PC-9 (cell line): ENCODE measurements around the gene BCAR3. TPM values are rescaled to one million over a fixed set of nuclear protein-coding genes. Genes with fewer than 3 reads are reported as not detected.
A peak's percentile ranks its signal among the peaks of the same experiment; 100 is the strongest.

Source experiments
- BruUV-seq: library from RNA; stranded (reverse); fragments of 400-500 nt; replicated peaks from 2 replicates; lab custom pipeline; 2021; lab: Mats Ljungman, UMichigan
- CTCF ChIA-PET: fragments of 300-600 bp; sonication (Branson Sonifier 250); formaldehyde crosslinking; loops from one replicate; lab custom pipeline; 2022; ENCODE audit warnings: antibody characterized with exemption; lab: Charles Lee
- POLR2A ChIA-PET: fragments of 300-600 bp; sonication (Branson Sonifier 250); formaldehyde crosslinking; loops from one replicate; lab custom pipeline; 2022; ENCODE audit warnings: antibody characterized with exemption; ENCODE audit not compliant: unreplicated experiment; lab: Charles Lee
- DNase-seq, 2 experiments: peaks; one replicate each; pipeline versions ENCODE4 v3.0.0 to v3.0.0-alpha.2; 2015 to 2022; ENCODE audit warnings: mixed read lengths in 1 of 2
- H2AFZ ChIP-seq: fragments of 200-600 bp; sonication (generic); 2 replicates; pipeline ENCODE4 v1.8.1; 2017; ENCODE audit warnings: antibody characterized with exemption
- H3F3A ChIP-seq: fragments of 200-600 bp; sonication (generic); 2 replicates; pipeline ENCODE4 v1.8.1; 2017; ENCODE audit warnings: antibody characterized with exemption, mild to moderate bottlenecking, low read depth; ENCODE audit not compliant: insufficient read depth
- H3K27ac ChIP-seq: fragments of 200-600 bp; sonication (generic); 2 replicates; pipeline ENCODE4 v1.6.1; 2016; ENCODE audit warnings: mixed run types
- H3K27me3 ChIP-seq: fragments of 200-600 bp; sonication (generic); 2 replicates; pipeline ENCODE4 v1.6.1; 2016; ENCODE audit warnings: low read depth, mixed run types; ENCODE audit not compliant: insufficient read depth
- H3K36me3 ChIP-seq: fragments of 200-600 bp; sonication (generic); 2 replicates; pipeline ENCODE4 v1.6.1; 2016; ENCODE audit warnings: low read depth, mixed run types
- H3K4me1 ChIP-seq: fragments of 200-600 bp; sonication (generic); replicated peaks from 2 replicates; pipeline ENCODE4 v1.6.1; 2016; ENCODE audit warnings: mixed run types; ENCODE audit not compliant: insufficient read depth
- H3K4me2 ChIP-seq: fragments of 200-600 bp; sonication (generic); 2 replicates; pipeline ENCODE4 v1.6.1; 2017; ENCODE audit warnings: mixed run types
- H3K4me3 ChIP-seq: fragments of 200-600 bp; sonication (generic); 2 replicates; pipeline ENCODE4 v1.6.1; 2016; ENCODE audit warnings: mixed run types
- H3K79me2 ChIP-seq: fragments of 200-600 bp; sonication (generic); 2 replicates; pipeline ENCODE4 v1.6.1; 2017; ENCODE audit warnings: low read depth, mixed run types
- H3K9me2 ChIP-seq: fragments of 200-600 bp; sonication (generic); 2 replicates; pipeline ENCODE4 v1.8.1; 2017; ENCODE audit warnings: mild to moderate bottlenecking; ENCODE audit not compliant: insufficient read depth
- H3K9me3 ChIP-seq: fragments of 200-600 bp; sonication (generic); 2 replicates; pipeline ENCODE4 v1.8.1; 2016; ENCODE audit warnings: low read depth; ENCODE audit not compliant: insufficient read depth
- H4K20me1 ChIP-seq: fragments of 200-600 bp; sonication (generic); 2 replicates; pipeline ENCODE4 v1.8.1; 2017; ENCODE audit not compliant: insufficient read depth
- EZH2 ChIP-seq: fragments of 200-600 bp; sonication (generic); IDR thresholded peaks from 2 replicates; pipeline ENCODE4 v1.8.0; 2017; ENCODE audit warnings: antibody characterized with exemption, low read depth
- intact Hi-C: fragments of 100-400 bp; cut with micrococcal nuclease; formaldehyde crosslinking; loops from one replicate; pipeline ENCODE4 v1.10.0; 2022; ENCODE audit not compliant: unreplicated experiment
- total RNA-seq: library from RNA; stranded (reverse); gene quantifications from 2 replicates; pipeline ENCODE4 v1.2.3, GENCODE V29; 2021
- TF ChIP-seq, protein P1 (sequence below): fragments of 200-600 bp; sonication (generic); conservative IDR thresholded peaks from 2 replicates; pipeline ENCODE4 v1.6.1; 2017; ENCODE audit warnings: mixed run types, antibody characterized with exemption, mild to moderate bottlenecking, moderate library complexity

BCAR3 gene
- total RNA-seq, 1 experiment from 2014 or later = 70.0 TPM

DNA sequence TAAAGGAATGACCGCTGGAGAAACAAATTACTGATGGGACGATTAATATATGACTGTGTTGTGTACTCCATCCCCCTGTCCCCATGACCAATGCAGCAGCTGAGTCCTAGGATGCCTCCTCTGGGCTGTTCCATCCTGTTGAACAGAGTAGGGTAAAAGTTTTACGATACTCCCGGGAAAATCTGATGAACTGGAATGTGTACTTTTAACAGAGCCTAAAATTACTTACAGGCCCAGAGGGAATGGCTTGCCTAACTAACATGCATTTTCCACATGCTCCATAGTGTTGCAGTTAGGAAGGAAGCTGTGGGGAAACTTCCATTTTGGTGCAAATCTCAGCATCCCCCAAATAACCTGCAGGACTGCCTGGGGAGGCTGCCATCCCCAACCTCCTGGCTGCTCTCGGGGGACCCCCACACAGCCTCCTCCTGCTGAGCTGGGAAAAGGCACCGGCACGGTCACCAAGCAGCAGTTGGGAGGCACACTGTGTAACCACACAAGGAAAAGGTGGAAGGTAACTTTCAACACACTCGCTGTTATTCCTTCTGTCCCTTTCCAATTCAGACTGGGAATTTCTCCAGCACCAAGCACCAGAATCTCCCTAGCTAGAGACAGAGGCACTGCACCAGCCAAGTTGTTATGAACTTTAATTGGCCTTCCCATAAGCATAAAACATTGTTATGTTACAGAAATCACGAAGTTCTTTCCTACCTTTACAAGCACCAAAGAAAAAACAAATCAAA lies 97.2 kb downstream of the BCAR3 start:
- no peak overlapping the region for H2AFZ ChIP-seq
- intact Hi-C loops = loop anchor here (1.0 to 5.0 kb wide), 6 partner anchors 31 to 262 kb away; partner anchors contain the start of genes BCAR3 and FNBP1L
- no peak for DNase-seq
- H3K4me1 ChIP-seq = peaks cover 97% of the 10 kb centered on the region
- peaks cover 79% of the 10 kb centered on the region for H3K36me3 ChIP-seq
- H4K20me1 ChIP-seq = peaks cover 90% of the 10 kb centered on the region
- ChIA-PET CTCF (no interaction called here), POLR2A (interaction anchor here (0.5 to 0.7 kb wide), 2 partner anchors 189 to 193 kb away, joined by 3 to 5 read pairs; no protein-coding TSS in a partner anchor)
- TF ChIP-seq, protein P1, sequence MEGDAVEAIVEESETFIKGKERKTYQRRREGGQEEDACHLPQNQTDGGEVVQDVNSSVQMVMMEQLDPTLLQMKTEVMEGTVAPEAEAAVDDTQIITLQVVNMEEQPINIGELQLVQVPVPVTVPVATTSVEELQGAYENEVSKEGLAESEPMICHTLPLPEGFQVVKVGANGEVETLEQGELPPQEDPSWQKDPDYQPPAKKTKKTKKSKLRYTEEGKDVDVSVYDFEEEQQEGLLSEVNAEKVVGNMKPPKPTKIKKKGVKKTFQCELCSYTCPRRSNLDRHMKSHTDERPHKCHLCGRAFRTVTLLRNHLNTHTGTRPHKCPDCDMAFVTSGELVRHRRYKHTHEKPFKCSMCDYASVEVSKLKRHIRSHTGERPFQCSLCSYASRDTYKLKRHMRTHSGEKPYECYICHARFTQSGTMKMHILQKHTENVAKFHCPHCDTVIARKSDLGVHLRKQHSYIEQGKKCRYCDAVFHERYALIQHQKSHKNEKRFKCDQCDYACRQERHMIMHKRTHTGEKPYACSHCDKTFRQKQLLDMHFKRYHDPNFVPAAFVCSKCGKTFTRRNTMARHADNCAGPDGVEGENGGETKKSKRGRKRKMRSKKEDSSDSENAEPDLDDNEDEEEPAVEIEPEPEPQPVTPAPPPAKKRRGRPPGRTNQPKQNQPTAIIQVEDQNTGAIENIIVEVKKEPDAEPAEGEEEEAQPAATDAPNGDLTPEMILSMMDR = no peak; the same call in 1 of the 2 replicates
- no peak for TF ChIP-seq EZH2
- peak overlapping the region; percentile 75 for H3K4me2 ChIP-seq
- BruUV-seq = TSS peak; percentile 79
- H3K27ac ChIP-seq = peak overlapping the region; percentile 83
- H3K79me2 ChIP-seq = peaks cover 85% of the 10 kb centered on the region
- H3K4me3 ChIP-seq = peak overlapping the region; percentile 33; the same call in 1 of the 2 replicates
- H3F3A ChIP-seq = peaks cover 95% of the 10 kb centered on the region
- no peaks in the 10 kb centered on the region for H3K9me3 ChIP-seq
- H3K27me3 ChIP-seq = no peaks in the 10 kb centered on the region
- no peaks in the 10 kb centered on the region for H3K9me2 ChIP-seq

DNA sequence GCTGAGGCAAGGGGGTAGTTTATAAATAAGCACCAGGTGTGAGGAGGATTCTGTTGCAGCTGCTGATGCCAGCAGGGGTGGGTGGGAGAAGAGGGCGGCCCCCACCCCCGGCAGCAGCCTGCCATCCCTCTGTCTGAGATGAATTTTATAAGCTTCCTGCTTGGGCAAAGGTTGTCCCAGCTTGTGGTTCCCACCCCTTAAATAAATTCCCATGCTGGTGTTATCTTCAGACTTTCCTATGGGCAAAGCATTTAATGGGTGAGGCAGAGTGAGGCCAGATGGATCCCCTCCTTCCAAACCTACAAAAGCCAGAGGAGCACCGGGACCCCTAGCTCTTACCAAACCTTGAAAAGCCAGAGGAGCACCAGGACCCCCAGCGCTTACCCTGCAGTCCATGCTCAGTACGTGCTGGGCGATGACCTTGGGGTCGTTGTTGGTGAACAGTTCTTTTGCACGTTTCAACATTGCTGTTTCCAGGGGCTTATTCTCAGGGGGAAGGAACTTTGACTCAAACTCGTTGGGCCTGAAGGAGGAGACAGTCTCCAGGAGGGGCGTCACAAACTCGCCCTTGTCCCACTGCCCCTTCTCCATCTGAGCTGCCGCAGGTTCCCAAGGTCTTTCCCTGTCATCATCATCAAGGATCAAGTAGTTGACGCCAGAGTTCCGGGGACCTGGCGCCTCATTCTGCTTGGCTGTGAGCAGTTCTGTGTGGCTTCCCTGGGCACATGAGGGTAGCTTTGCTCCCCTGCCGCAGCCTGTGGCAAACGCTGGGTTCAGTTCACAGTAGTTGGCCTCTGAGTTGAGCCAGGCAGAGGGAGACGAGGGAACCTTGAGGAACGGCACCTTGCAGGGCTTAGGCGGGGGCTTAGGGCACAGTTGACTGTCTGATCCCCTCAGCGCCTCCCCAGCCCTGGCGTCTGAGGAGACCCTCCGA lies 99.5 kb downstream of the BCAR3 start:
- H3K79me2 ChIP-seq = peaks cover 85% of the 10 kb centered on the region
- H3K36me3 ChIP-seq = peaks cover 77% of the 10 kb centered on the region
- H4K20me1 ChIP-seq = peaks cover 90% of the 10 kb centered on the region
- no peak for DNase-seq
- TF ChIP-seq, protein P1 = no peak
- no peak for TF ChIP-seq EZH2
- intact Hi-C loops = loop anchor here (5.0 kb wide), 1 partner anchor 175 kb away; no protein-coding TSS in a partner anchor
- CTCF ChIA-PET = no interaction called here
- H3K4me1 ChIP-seq = peaks cover 89% of the 10 kb centered on the region
- H3F3A ChIP-seq = peaks cover 95% of the 10 kb centered on the region
- H3K27me3 ChIP-seq = no peaks in the 10 kb centered on the region
- POLR2A ChIA-PET = interaction anchor here (0.6 kb wide), 1 partner anchor 1563 kb away, joined by 3 read pairs; no protein-coding TSS in a partner anchor
- no peak overlapping the region for H3K4me2 ChIP-seq
- no peak overlapping the region for H2AFZ ChIP-seq
- BruUV-seq = no TSS peak
- H3K9me2 ChIP-seq = no peaks in the 10 kb centered on the region
- H3K27ac ChIP-seq = peak overlapping the region; percentile 83
- no peaks in the 10 kb centered on the region for H3K9me3 ChIP-seq
- H3K4me3 ChIP-seq = no peak overlapping the region

DNA sequence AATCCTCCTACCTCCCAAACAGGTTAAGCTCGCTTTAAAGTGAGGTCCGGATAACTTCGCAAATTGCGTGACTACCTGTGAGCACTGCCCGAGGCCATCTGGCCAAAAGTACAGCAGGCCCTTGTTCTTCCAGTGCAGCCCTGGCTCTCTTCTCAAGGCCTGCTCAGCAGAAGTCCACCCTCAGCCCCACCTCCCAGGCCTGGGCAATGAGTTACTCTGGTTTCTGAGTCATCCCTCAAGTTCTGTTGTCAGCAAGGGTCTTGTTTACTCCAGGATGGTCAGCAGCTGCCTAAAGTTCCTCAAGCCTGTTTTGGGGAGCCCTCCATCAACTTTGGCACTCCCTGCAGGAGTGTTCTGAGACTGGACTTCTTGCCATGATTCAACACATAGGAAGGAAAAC lies 101.7 kb downstream of the BCAR3 start:
- H3K27me3 ChIP-seq = no peaks in the 10 kb centered on the region
- peak overlapping the region; percentile 58 for H3K4me2 ChIP-seq
- BruUV-seq = no TSS peak
- intact Hi-C loops = loop anchor here (5.0 kb wide), 2 partner anchors 177 to 247 kb away; no protein-coding TSS in a partner anchor
- peaks cover 68% of the 10 kb centered on the region for H3K4me1 ChIP-seq
- CTCF ChIA-PET = interaction anchor here (1.4 kb wide), 1 partner anchor 265 kb away, joined by 8 read pairs; no protein-coding TSS in a partner anchor
- H3K27ac ChIP-seq = peak overlapping the region; percentile 83
- H3K9me3 ChIP-seq = no peaks in the 10 kb centered on the region
- peaks cover 92% of the 10 kb centered on the region for H4K20me1 ChIP-seq
- H3K79me2 ChIP-seq = peaks cover 95% of the 10 kb centered on the region
- no peak overlapping the region for H3K4me3 ChIP-seq
- H2AFZ ChIP-seq = no peak overlapping the region
- no peaks in the 10 kb centered on the region for H3K9me2 ChIP-seq
- peaks cover 85% of the 10 kb centered on the region for H3K36me3 ChIP-seq
- peaks cover 98% of the 10 kb centered on the region for H3F3A ChIP-seq
- peak; percentile 93 to 100 for DNase-seq
- TF ChIP-seq, protein P1 = no peak
- TF ChIP-seq EZH2 = no peak
- POLR2A ChIA-PET = interaction anchor here (0.6 to 1.1 kb wide), 8 partner anchors 46 to 668 kb away, joined by 3 to 10 read pairs (median 4); no protein-coding TSS in a partner anchor
